ENCODE data around the gene ZNF609. TPM values are rescaled to one million over a fixed set of nuclear protein-coding genes. Genes with fewer than 3 reads are reported as not detected.
"Not testable (repeated sequence)": the region's sequence is repeated elsewhere in the genome, so short reads cannot be mapped to it uniquely, and the experiment has no call there.

ZNF609 gene
- total RNA-seq, 3 donors from 2014 or later, result 26.9 to 34.1 (median 28.3) TPM

DNA sequence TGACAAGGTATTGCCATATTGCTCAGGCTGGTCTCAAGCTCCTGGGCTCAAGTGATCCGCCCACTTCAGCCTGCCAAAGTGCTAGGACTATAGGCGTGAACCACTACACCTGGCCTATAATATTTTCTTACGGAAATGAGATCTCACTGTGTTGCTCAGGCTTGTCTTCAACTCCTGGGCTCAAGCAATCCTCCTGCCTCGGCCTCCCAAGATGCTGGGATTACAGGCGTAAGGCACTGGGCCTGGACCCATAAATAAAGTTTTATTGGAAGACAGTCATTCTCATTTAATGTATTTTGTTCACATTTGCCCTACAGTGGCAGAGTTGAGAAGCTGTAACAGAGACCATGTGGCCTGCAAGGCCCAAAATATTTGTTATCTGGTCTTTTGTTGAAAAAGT, 173.0 kb downstream of the ZNF609 start:
- H3K27me3 Mint-ChIP-seq (ENCODE audit: low read depth), result no peaks in the 10 kb centered on the region
- ATAC-seq (no peak), DNase-seq (no peak)
- H3K4me3 Mint-ChIP-seq, result no peak overlapping the region
- peaks cover 12% of the 10 kb centered on the region for H3K9me3 Mint-ChIP-seq
- H3K36me3 Mint-ChIP-seq (ENCODE audit: insufficient read depth), result peaks cover 18% of the 10 kb centered on the region
- H3K4me1 Mint-ChIP-seq (ENCODE audit: low read depth), result peaks cover 67% of the 10 kb centered on the region

DNA sequence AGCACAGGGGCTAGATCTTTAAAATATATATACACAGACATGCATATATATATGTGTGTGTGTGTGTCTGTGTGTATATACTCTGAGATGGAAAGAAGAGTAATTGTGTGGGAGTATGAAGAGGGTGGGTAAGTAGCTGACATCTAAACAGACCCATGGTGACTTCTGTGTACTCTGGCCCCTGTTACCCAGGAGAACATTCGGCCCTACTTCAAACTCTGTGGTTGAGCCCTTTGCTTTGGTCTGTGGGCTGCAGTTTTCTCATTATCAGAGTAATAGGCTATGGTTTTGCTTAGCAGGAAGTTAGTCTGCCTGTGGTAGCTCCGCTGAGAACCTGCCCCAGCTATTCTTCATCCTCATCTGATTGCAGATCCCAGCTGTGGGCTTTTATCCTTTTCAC, 173.6 kb downstream of the ZNF609 start:
- no peak for DNase-seq

DNA sequence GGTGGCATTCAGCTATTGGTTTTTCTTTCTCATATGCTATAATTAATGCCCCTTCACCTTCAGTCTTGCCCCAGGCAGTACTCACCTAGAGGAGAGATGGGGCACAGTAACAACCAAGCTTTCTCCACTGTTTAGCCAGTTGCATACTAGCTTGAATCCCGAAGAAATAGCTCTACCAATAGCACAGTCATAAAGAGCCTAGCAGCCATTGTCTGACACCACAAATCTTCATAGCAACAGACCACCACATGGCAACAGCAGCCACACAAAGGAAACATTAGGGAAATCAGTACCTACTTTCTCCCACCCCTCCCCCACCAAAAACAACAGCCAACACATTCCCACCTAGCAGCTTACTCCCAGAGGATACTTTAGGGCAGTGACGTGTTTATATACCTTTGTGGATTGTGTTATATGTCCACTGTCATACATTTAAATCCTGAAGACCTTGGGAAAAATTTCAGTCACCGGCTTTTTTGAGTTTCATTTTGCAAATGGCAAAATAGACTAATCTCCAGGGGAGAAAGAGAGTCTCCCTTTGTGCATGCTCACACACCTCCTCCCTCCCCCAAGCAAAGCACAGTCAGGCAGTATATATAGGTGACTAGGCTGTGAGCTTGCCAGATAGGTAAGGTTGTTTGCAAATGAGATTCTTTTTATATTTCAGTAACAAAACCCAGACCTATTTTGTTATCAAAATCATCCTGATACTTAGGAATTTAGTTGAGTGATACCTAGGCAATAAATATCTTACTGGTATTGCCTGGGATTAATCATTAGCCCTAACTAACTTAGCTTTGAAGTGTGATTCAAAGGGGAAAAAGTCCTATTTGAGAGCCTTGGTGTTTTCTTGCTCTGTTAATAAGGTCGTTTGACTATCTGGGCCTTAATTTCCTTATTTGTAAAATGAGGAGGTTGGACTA, 174.5 kb downstream of the ZNF609 start:
- Mint-ChIP-seq H3K4me1 (ENCODE audit: low read depth) (peaks cover 65% of the 10 kb centered on the region), H3K27me3 (ENCODE audit: low read depth) (no peaks in the 10 kb centered on the region)
- ATAC-seq, result peak; percentile 47 to 68

More for the DNA sequence above, 173.6 kb downstream of the ZNF609 start:
- Mint-ChIP-seq H3K36me3 (ENCODE audit: insufficient read depth) (peaks cover 19% of the 10 kb centered on the region), H3K27me3 (ENCODE audit: low read depth) (no peaks in the 10 kb centered on the region), H3K4me1 (ENCODE audit: low read depth) (peaks cover 63% of the 10 kb centered on the region), H3K9me3 (peaks cover 12% of the 10 kb centered on the region), H3K4me3 (peak overlapping the region; percentile 48)
- peak; percentile 68 to 81 for ATAC-seq

GRCh38 chr15:64635499-64636495, 175.4 kb downstream of the ZNF609 start:
- DNase-seq, result no peak
- Mint-ChIP-seq H3K27me3 (ENCODE audit: low read depth) (no peaks in the 10 kb centered on the region), H3K4me3 (no peak overlapping the region), H3K9me3 (peaks cover 12% of the 10 kb centered on the region), H3K4me1 (ENCODE audit: low read depth) (peaks cover 67% of the 10 kb centered on the region), H3K36me3 (ENCODE audit: insufficient read depth) (peaks cover 23% of the 10 kb centered on the region)
- ATAC-seq, result peak in 1 of 2 donors; percentile 25

More for the DNA sequence above, 174.5 kb downstream of the ZNF609 start:
- H3K9me3 Mint-ChIP-seq, result peaks cover 12% of the 10 kb centered on the region
- H3K36me3 Mint-ChIP-seq (ENCODE audit: insufficient read depth), result peaks cover 23% of the 10 kb centered on the region
- no peak for DNase-seq
- H3K4me3 Mint-ChIP-seq, result peak overlapping the region; percentile 48

- peaks cover 68% of the 10 kb centered on the region for H3K4me1 Mint-ChIP-seq (ENCODE audit: low read depth)
- peaks cover 12% of the 10 kb centered on the region for H3K9me3 Mint-ChIP-seq
- ATAC-seq, result no peak
- DNase-seq, result no peak
- H3K36me3 Mint-ChIP-seq (ENCODE audit: insufficient read depth), result peaks cover 21% of the 10 kb centered on the region
- H3K27me3 Mint-ChIP-seq (ENCODE audit: low read depth), result no peaks in the 10 kb centered on the region
- no peak overlapping the region for H3K4me3 Mint-ChIP-seq
These were observed 176.2 kb downstream of the ZNF609 start for GRCh38 chr15:64636556-64636955.

DNA sequence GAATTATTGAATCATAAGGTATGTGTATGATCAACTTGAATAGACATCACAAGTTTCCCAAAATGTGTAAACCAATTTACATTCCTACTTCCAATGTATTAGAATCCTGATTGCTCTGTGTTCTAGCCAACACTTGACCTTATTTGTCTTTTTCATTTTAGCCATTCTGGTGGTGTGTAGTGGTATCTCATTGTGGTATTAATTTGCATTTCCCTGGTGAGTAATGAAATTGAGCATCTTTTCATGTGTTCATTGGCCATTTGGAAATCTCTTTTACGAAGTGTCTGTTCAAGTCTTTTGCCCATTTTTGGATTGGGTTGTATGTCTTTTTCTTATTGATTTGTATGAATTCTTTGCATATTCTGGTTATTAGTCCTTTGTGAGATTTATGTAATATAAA, 177.0 kb downstream of the ZNF609 start:
- no peak for DNase-seq
- Mint-ChIP-seq H3K4me1 (ENCODE audit: low read depth) (peaks cover 66% of the 10 kb centered on the region), H3K36me3 (ENCODE audit: insufficient read depth) (peaks cover 21% of the 10 kb centered on the region), H3K9me3 (peaks cover 12% of the 10 kb centered on the region), H3K27me3 (ENCODE audit: low read depth) (no peaks in the 10 kb centered on the region), H3K4me3 (no peak overlapping the region)
- no peak for ATAC-seq

DNA sequence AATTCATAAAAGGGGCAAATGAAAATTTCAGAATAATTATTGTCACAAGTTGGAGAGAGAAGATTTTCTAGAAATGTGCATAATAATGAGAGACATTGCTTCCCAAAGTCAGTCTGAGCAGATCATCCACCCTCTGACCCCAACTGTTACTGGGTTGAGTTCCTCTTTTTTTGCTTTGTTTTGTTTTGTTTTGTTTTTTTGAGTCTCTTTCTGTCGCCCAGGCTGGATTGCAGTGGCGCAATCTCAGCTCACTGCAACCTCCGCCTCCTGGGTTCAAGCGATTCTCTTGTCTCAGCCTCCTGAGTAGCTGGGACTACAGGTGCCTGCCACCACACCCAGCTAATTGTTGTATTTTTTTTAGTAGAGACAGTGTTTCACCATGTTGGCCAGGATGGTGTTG, 179.4 kb downstream of the ZNF609 start:
- not testable (repeated sequence) for H3K27me3 Mint-ChIP-seq (ENCODE audit: low read depth); H3K4me3 Mint-ChIP-seq; ATAC-seq; DNase-seq
- peaks cover 55% of the 10 kb centered on the region for H3K4me1 Mint-ChIP-seq (ENCODE audit: low read depth)
- peaks cover 25% of the 10 kb centered on the region for H3K36me3 Mint-ChIP-seq (ENCODE audit: insufficient read depth)
- H3K9me3 Mint-ChIP-seq, result peaks cover 12% of the 10 kb centered on the region

GRCh38 chr15:64640146-64640871, 179.9 kb downstream of the ZNF609 start:
- H3K4me3 Mint-ChIP-seq, result no peak overlapping the region
- no peak for ATAC-seq
- peaks cover 25% of the 10 kb centered on the region for H3K36me3 Mint-ChIP-seq (ENCODE audit: insufficient read depth)
- DNase-seq, result no peak
- H3K4me1 Mint-ChIP-seq (ENCODE audit: low read depth), result peaks cover 52% of the 10 kb centered on the region
- no peaks in the 10 kb centered on the region for H3K27me3 Mint-ChIP-seq (ENCODE audit: low read depth)
- peaks cover 12% of the 10 kb centered on the region for H3K9me3 Mint-ChIP-seq

GRCh38 chr15:64642875-64643274, 182.5 kb downstream of the ZNF609 start:
- H3K36me3 Mint-ChIP-seq (ENCODE audit: insufficient read depth), result peaks cover 14% of the 10 kb centered on the region
- no peak for ATAC-seq
- no peaks in the 10 kb centered on the region for H3K27me3 Mint-ChIP-seq (ENCODE audit: low read depth)
- DNase-seq, result no peak
- H3K9me3 Mint-ChIP-seq, result peaks cover 4% of the 10 kb centered on the region
- no peak overlapping the region for H3K4me3 Mint-ChIP-seq
- peaks cover 37% of the 10 kb centered on the region for H3K4me1 Mint-ChIP-seq (ENCODE audit: low read depth)

GRCh38 chr15:64643685-64644084, 183.3 kb downstream of the ZNF609 start:
- Mint-ChIP-seq H3K27me3 (ENCODE audit: low read depth) (no peaks in the 10 kb centered on the region), H3K9me3 (no peaks in the 10 kb centered on the region), H3K36me3 (ENCODE audit: insufficient read depth) (peaks cover 11% of the 10 kb centered on the region), H3K4me3 (no peak overlapping the region), H3K4me1 (ENCODE audit: low read depth) (peaks cover 38% of the 10 kb centered on the region)
- ATAC-seq (no peak), DNase-seq (no peak)

DNA sequence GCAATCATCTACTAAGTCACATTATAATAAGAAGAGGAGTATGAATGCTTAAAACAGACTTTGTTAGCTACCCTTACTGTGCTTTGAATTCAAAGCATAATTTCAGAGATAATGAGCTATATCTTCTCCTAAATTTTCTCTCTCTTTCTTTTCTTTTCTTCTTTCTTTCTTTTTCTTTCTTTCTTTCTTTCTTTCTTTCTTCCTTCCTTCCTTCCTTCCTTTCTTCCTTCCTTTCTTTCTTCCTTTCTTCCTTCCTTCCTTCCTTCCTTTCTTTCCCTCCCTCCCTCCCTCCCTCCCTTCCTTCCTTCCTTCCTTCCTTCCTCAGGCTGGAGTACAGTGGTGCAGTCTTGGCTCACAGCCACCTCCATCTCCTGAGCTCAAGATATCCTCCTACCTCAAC, 184.4 kb downstream of the ZNF609 start:
- not testable (repeated sequence) for ATAC-seq; H3K4me3 Mint-ChIP-seq; H3K27me3 Mint-ChIP-seq (ENCODE audit: low read depth); H3K36me3 Mint-ChIP-seq (ENCODE audit: insufficient read depth); DNase-seq; H3K9me3 Mint-ChIP-seq
- H3K4me1 Mint-ChIP-seq (ENCODE audit: low read depth), result peaks cover 36% of the 10 kb centered on the region

GRCh38 chr15:64645995-64646394, 185.6 kb downstream of the ZNF609 start:
- Mint-ChIP-seq H3K36me3 (ENCODE audit: insufficient read depth) (peaks cover 10% of the 10 kb centered on the region), H3K9me3 (no peaks in the 10 kb centered on the region), H3K4me3 (no peak overlapping the region), H3K4me1 (ENCODE audit: low read depth) (peaks cover 30% of the 10 kb centered on the region), H3K27me3 (ENCODE audit: low read depth) (no peaks in the 10 kb centered on the region)
- no peak for ATAC-seq
- DNase-seq, result no peak

DNA sequence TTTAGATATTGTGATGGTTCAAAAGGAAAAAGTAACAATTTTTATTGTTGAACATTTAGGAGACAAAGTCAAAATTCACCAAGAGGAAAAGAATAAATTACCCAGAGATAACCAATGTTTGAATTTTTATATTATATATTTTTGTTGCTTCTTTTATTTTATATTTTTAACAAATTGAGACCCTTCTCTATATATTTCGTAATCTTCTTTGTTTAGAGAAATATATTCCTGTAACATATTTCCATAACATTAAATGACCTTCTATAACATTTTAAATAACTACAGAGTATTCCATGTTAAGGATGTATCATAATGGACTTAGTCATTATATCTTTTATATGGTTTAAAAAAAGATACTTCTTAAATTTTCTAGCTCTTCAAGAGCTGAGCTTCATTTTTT, 187.0 kb downstream of the ZNF609 start:
- peaks cover 39% of the 10 kb centered on the region for H3K4me1 Mint-ChIP-seq (ENCODE audit: low read depth)
- H3K4me3 Mint-ChIP-seq, result no peak overlapping the region

GRCh38 chr15:64650552-64650951, 190.2 kb downstream of the ZNF609 start:
- peaks cover 3% of the 10 kb centered on the region for H3K36me3 Mint-ChIP-seq (ENCODE audit: insufficient read depth)
- peaks cover 41% of the 10 kb centered on the region for H3K4me1 Mint-ChIP-seq (ENCODE audit: low read depth)
- no peaks in the 10 kb centered on the region for H3K27me3 Mint-ChIP-seq (ENCODE audit: low read depth)
- H3K9me3 Mint-ChIP-seq, result no peaks in the 10 kb centered on the region
- H3K4me3 Mint-ChIP-seq, result no peak overlapping the region
- no peak for ATAC-seq
- no peak for DNase-seq

More for the DNA sequence above, 187.0 kb downstream of the ZNF609 start:
- DNase-seq, result no peak
- Mint-ChIP-seq H3K36me3 (ENCODE audit: insufficient read depth) (peaks cover 10% of the 10 kb centered on the region), H3K27me3 (ENCODE audit: low read depth) (no peaks in the 10 kb centered on the region), H3K9me3 (no peaks in the 10 kb centered on the region)
- ATAC-seq, result no peak
